ENCODE measurements around the gene SUOX. TPM values are rescaled to one million over a fixed set of nuclear protein-coding genes. Genes with fewer than 3 reads are reported as not detected.

Gene SUOX
- total and polyA plus RNA-seq, 2 of the 4 experiments (the other 2 are of a cell fraction): 17.8 to 19.4 TPM

DNA sequence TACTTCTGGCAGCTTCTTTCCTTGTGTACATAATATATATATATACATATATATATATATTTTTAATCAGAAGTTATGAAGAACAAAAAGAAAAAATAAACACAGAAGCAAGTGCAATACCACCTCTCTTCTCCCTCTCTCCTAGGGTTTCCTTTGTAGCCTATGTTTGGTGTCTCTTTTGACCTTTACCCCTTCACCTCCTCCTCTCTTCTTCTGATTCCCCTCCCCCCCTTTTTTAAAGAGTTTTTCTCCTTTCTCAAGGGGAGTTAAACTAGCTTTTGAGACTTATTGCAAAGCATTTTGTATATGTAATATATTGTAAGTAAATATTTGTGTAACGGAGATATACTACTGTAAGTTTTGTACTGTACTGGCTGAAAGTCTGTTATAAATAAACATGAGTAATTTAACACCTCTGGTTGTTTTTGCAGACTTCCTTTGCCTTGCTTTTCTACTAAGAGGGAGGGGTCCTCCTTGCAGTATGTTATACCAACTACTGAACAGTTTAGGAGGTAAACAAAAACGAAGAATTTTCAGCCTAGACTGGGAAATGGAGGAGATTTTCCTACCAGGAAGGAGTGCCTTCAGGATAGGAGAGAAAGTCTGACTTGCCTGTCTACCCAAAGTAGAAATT is 41.1 kb downstream of the SUOX start:
- H4K5ac ChIP-seq (ENCODE audit: low read depth, low read length): no peak overlapping the region
- POLR2A ChIA-PET (ENCODE audit: unreplicated experiment): no interaction called here
- TF ChIP-seq MXI1 (IDR thresholded peaks at IDR 0.05; ENCODE audit: borderline replicate concordance, low read depth, low read length): no peak
- TF ChIP-seq, protein P1, sequence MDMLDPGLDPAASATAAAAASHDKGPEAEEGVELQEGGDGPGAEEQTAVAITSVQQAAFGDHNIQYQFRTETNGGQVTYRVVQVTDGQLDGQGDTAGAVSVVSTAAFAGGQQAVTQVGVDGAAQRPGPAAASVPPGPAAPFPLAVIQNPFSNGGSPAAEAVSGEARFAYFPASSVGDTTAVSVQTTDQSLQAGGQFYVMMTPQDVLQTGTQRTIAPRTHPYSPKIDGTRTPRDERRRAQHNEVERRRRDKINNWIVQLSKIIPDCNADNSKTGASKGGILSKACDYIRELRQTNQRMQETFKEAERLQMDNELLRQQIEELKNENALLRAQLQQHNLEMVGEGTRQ (IDR thresholded peaks at IDR 0.05; ENCODE audit: low read depth, low read length): no peak
- BruUV-seq (replicated peaks): no TSS peak
- H2BK5ac ChIP-seq (ENCODE audit: low read depth, low read length, poor library complexity, severe bottlenecking): no peak overlapping the region
- H3K4me3 ChIP-seq (ENCODE audit: insufficient read depth, low read depth, low read length): no peak overlapping the region
- no peaks in the 10 kb centered on the region for H3K27me3 ChIP-seq (ENCODE audit: control insufficient read depth, insufficient read depth, low read length)
- H3K4ac ChIP-seq (ENCODE audit: low read depth, low read length): no peak overlapping the region
- H3K27ac ChIP-seq (ENCODE audit: insufficient read depth, low read length): no peak overlapping the region
- H3K18ac ChIP-seq (ENCODE audit: low read depth, low read length): no peak overlapping the region
- in situ Hi-C loops (cut with MboI; ENCODE audit: low sequenced_read_pairs): loop anchor here (5.0 kb wide), 1 partner anchor 41 kb away; the partner anchor contains the start of gene SUOX
- peaks cover 12% of the 10 kb centered on the region for H4K20me1 ChIP-seq (ENCODE audit: insufficient read depth, low read length)
- ATAC-seq (ENCODE audit: low read depth) (no peak), DNase-seq (no peak)
- H2BK15ac ChIP-seq (ENCODE audit: low read depth, low read length): no peak overlapping the region
- CTCF ChIA-PET: interaction anchor here (0.7 to 2.4 kb wide), 2 partner anchors 9 to 24 kb away, joined by 3 to 8 read pairs; no protein-coding TSS in a partner anchor
- H2BK20ac ChIP-seq (ENCODE audit: low read depth, low read length): no peak overlapping the region
- no peak overlapping the region for H4K8ac ChIP-seq (ENCODE audit: low read depth in 2 of 2, low read length in 2 of 2)
- no peak overlapping the region for H4K91ac ChIP-seq (ENCODE audit: insufficient read depth, low read depth, low read length)
- no peaks in the 10 kb centered on the region for H3K9me1 ChIP-seq (ENCODE audit: insufficient read depth, low read length)
- no peak overlapping the region for H3K9ac ChIP-seq (ENCODE audit: low read depth, low read length)
- H2AFZ ChIP-seq (replicated peaks; ENCODE audit: low read length, poor library complexity): no peak overlapping the region
- no peaks in the 10 kb centered on the region for H3K9me3 ChIP-seq (ENCODE audit: control insufficient read depth, insufficient read depth, low read length)
- no peak overlapping the region for H2AK5ac ChIP-seq (ENCODE audit: low read depth, low read length)
- dilution Hi-C loops (cut with HindIII; ENCODE audit: low sequenced_read_pairs, unreplicated experiment): no loop called here
- no peak overlapping the region for H3K56ac ChIP-seq (ENCODE audit: extremely low read depth, insufficient read depth, low read length)
- no peak overlapping the region for H2AK9ac ChIP-seq (replicated peaks; ENCODE audit: low read depth, low read length, poor library complexity)
- H3K79me1 ChIP-seq (ENCODE audit: low read depth in 1 of 2, low read length in 2 of 2): peaks cover 0 to 17% of the 10 kb centered on the region in 2 experiments; a peak in 2 of 4 replicates
- peaks cover 26% of the 10 kb centered on the region for H3K36me3 ChIP-seq (ENCODE audit: control insufficient read depth, insufficient read depth, low read length)
- intact Hi-C loops (cut with micrococcal nuclease): no loop called here
- H3K4me1 ChIP-seq (ENCODE audit: control insufficient read depth, insufficient read depth, low read length): no peaks in the 10 kb centered on the region
- no CpG with 5 or more reads among the region's 2 CpGs for WGBS, 2 experiments (ENCODE audit: extremely low coverage in 2 of 2, insufficient read length in 1 of 2)
- no peak overlapping the region for H2BK120ac ChIP-seq (ENCODE audit: low read depth, low read length)
- no peak overlapping the region for H3K23ac ChIP-seq (ENCODE audit: low read depth, low read length)
- no peak overlapping the region for H3K14ac ChIP-seq (replicated peaks; ENCODE audit: low read depth, low read length)
- no peak overlapping the region for H3K4me2 ChIP-seq (ENCODE audit: low read depth, low read length)

All from IMR-90 (cell line).